ENCODE measurements around the gene WDR33.
"Not testable (repeated sequence)": the region's sequence is repeated elsewhere in the genome, so short reads cannot be mapped to it uniquely, and the experiment has no call there.

The WDR33 gene

GRCh38 chr2:127826708-127827107, 15.7 kb upstream of the WDR33 start:
- H3K4me3 ChIP-seq (ENCODE audit: low read length); H2AFZ ChIP-seq (ENCODE audit: low read depth, low read length); H3K9me3 ChIP-seq (ENCODE audit: low read length): not testable (repeated sequence)

GRCh38 chr2:127826047-127826446, 15.1 kb upstream of the WDR33 start:
- Histone ChIP-seq H3K27me3 (ENCODE audit: insufficient read depth, low read length) (peaks cover 3% of the 10 kb centered on the region), H3K4me3 (ENCODE audit: low read length) (no peak overlapping the region), H3K36me3 (ENCODE audit: insufficient read depth, low read length) (no peaks in the 10 kb centered on the region), H2AFZ (ENCODE audit: low read depth, low read length) (no peak overlapping the region), H3K9me3 (ENCODE audit: low read length) (peaks cover 12% of the 10 kb centered on the region), H3K4me1 (ENCODE audit: insufficient read depth, low read length) (no peaks in the 10 kb centered on the region)

More at GRCh38 chr2:127826708-127827107, 15.7 kb upstream of the WDR33 start:
- H3K27me3 ChIP-seq (ENCODE audit: insufficient read depth, low read length); H3K4me1 ChIP-seq (ENCODE audit: insufficient read depth, low read length); H3K36me3 ChIP-seq (ENCODE audit: insufficient read depth, low read length): not testable (repeated sequence)

GRCh38 chr2:127820080-127820668, 9.2 kb upstream of the WDR33 start:
- H3K4me1 ChIP-seq (ENCODE audit: insufficient read depth, low read length): no peaks in the 10 kb centered on the region
- peaks cover 18% of the 10 kb centered on the region for H3K9me3 ChIP-seq (ENCODE audit: low read length)
- no peak overlapping the region for H2AFZ ChIP-seq (ENCODE audit: low read depth, low read length)
- no peak overlapping the region for H3K4me3 ChIP-seq (ENCODE audit: low read length)
- peaks cover 3% of the 10 kb centered on the region for H3K27me3 ChIP-seq (ENCODE audit: insufficient read depth, low read length)
- no peaks in the 10 kb centered on the region for H3K36me3 ChIP-seq (ENCODE audit: insufficient read depth, low read length)

GRCh38 chr2:127818794-127819425, 7.9 kb upstream of the WDR33 start:
- Histone ChIP-seq H3K4me3 (ENCODE audit: low read length) (no peak overlapping the region), H3K4me1 (ENCODE audit: insufficient read depth, low read length) (no peaks in the 10 kb centered on the region), H3K27me3 (ENCODE audit: insufficient read depth, low read length) (peaks cover 3% of the 10 kb centered on the region), H2AFZ (ENCODE audit: low read depth, low read length) (no peak overlapping the region), H3K9me3 (ENCODE audit: low read length) (peaks cover 18% of the 10 kb centered on the region), H3K36me3 (ENCODE audit: insufficient read depth, low read length) (no peaks in the 10 kb centered on the region)

GRCh38 chr2:127818241-127818640, 7.3 kb upstream of the WDR33 start:
- H2AFZ ChIP-seq (ENCODE audit: low read depth, low read length): no peak overlapping the region
- H3K4me3 ChIP-seq (ENCODE audit: low read length): no peak overlapping the region
- H3K36me3 ChIP-seq (ENCODE audit: insufficient read depth, low read length): no peaks in the 10 kb centered on the region
- peaks cover 3% of the 10 kb centered on the region for H3K27me3 ChIP-seq (ENCODE audit: insufficient read depth, low read length)
- no peaks in the 10 kb centered on the region for H3K4me1 ChIP-seq (ENCODE audit: insufficient read depth, low read length)
- H3K9me3 ChIP-seq (ENCODE audit: low read length): peaks cover 18% of the 10 kb centered on the region

GRCh38 chr2:127814677-127815076, 3.7 kb upstream of the WDR33 start:
- Histone ChIP-seq H3K4me1 (ENCODE audit: insufficient read depth, low read length) (peaks cover 4% of the 10 kb centered on the region), H3K36me3 (ENCODE audit: insufficient read depth, low read length) (no peaks in the 10 kb centered on the region), H3K9me3 (ENCODE audit: low read length) (peaks cover 5% of the 10 kb centered on the region), H3K27me3 (ENCODE audit: insufficient read depth, low read length) (no peaks in the 10 kb centered on the region), H2AFZ (ENCODE audit: low read depth, low read length) (no peak overlapping the region), H3K4me3 (ENCODE audit: low read length) (no peak overlapping the region)

GRCh38 chr2:127812441-127812840, 1.5 kb upstream of the WDR33 start:
- not testable (repeated sequence) for H3K4me3 ChIP-seq (ENCODE audit: low read length); H3K36me3 ChIP-seq (ENCODE audit: insufficient read depth, low read length); H3K9me3 ChIP-seq (ENCODE audit: low read length); H3K4me1 ChIP-seq (ENCODE audit: insufficient read depth, low read length); H2AFZ ChIP-seq (ENCODE audit: low read depth, low read length); H3K27me3 ChIP-seq (ENCODE audit: insufficient read depth, low read length)

- Histone ChIP-seq H3K9me3 (ENCODE audit: low read length) (no peaks in the 10 kb centered on the region), H3K27me3 (ENCODE audit: insufficient read depth, low read length) (no peaks in the 10 kb centered on the region), H2AFZ (ENCODE audit: low read depth, low read length) (peak overlapping the region; percentile 64), H3K36me3 (ENCODE audit: insufficient read depth, low read length) (no peaks in the 10 kb centered on the region), H3K4me1 (ENCODE audit: insufficient read depth, low read length) (peaks cover 6% of the 10 kb centered on the region), H3K4me3 (ENCODE audit: low read length) (peak overlapping the region; percentile 91)
Observed at GRCh38 chr2:127811397-127812321, 688 bp upstream of the WDR33 start.

- Histone ChIP-seq H2AFZ (ENCODE audit: low read depth, low read length) (peak overlapping the region; percentile 64), H3K4me3 (ENCODE audit: low read length) (peak overlapping the region; percentile 91), H3K27me3 (ENCODE audit: insufficient read depth, low read length) (no peaks in the 10 kb centered on the region), H3K36me3 (ENCODE audit: insufficient read depth, low read length) (no peaks in the 10 kb centered on the region), H3K9me3 (ENCODE audit: low read length) (no peaks in the 10 kb centered on the region), H3K4me1 (ENCODE audit: insufficient read depth, low read length) (peaks cover 6% of the 10 kb centered on the region)
Observed at GRCh38 chr2:127810156-127810618, 784 bp downstream of the WDR33 start.

GRCh38 chr2:127807678-127808353, 3.2 kb downstream of the WDR33 start:
- Histone ChIP-seq H3K4me1 (ENCODE audit: insufficient read depth, low read length) (peaks cover 6% of the 10 kb centered on the region), H3K9me3 (ENCODE audit: low read length) (no peaks in the 10 kb centered on the region), H3K4me3 (ENCODE audit: low read length) (no peak overlapping the region), H3K27me3 (ENCODE audit: insufficient read depth, low read length) (no peaks in the 10 kb centered on the region), H3K36me3 (ENCODE audit: insufficient read depth, low read length) (no peaks in the 10 kb centered on the region), H2AFZ (ENCODE audit: low read depth, low read length) (no peak overlapping the region)

- H3K27me3 ChIP-seq (ENCODE audit: insufficient read depth, low read length); H3K4me3 ChIP-seq (ENCODE audit: low read length); H3K36me3 ChIP-seq (ENCODE audit: insufficient read depth, low read length); H3K9me3 ChIP-seq (ENCODE audit: low read length); H2AFZ ChIP-seq (ENCODE audit: low read depth, low read length); H3K4me1 ChIP-seq (ENCODE audit: insufficient read depth, low read length): not testable (repeated sequence)
Observed at GRCh38 chr2:127806860-127807259, 4.1 kb downstream of the WDR33 start.

- no peaks in the 10 kb centered on the region for H3K9me3 ChIP-seq (ENCODE audit: low read length)
- H3K4me3 ChIP-seq (ENCODE audit: low read length): no peak overlapping the region
- peaks cover 7% of the 10 kb centered on the region for H3K36me3 ChIP-seq (ENCODE audit: insufficient read depth, low read length)
- H2AFZ ChIP-seq (ENCODE audit: low read depth, low read length): no peak overlapping the region
- H3K27me3 ChIP-seq (ENCODE audit: insufficient read depth, low read length): no peaks in the 10 kb centered on the region
- H3K4me1 ChIP-seq (ENCODE audit: insufficient read depth, low read length): peaks cover 2% of the 10 kb centered on the region
Observed at GRCh38 chr2:127805491-127805890, 5.5 kb downstream of the WDR33 start.

- Histone ChIP-seq H3K4me1 (ENCODE audit: insufficient read depth, low read length) (no peaks in the 10 kb centered on the region), H3K4me3 (ENCODE audit: low read length) (no peak overlapping the region), H3K27me3 (ENCODE audit: insufficient read depth, low read length) (no peaks in the 10 kb centered on the region), H3K9me3 (ENCODE audit: low read length) (peaks cover 5% of the 10 kb centered on the region), H2AFZ (ENCODE audit: low read depth, low read length) (no peak overlapping the region), H3K36me3 (ENCODE audit: insufficient read depth, low read length) (peaks cover 13% of the 10 kb centered on the region)
Observed at GRCh38 chr2:127799926-127800325, 11.0 kb downstream of the WDR33 start.

All from neuron (in vitro differentiated cells).